Daoy (cell line): Measurements from ENCODE around the gene ALDOA. TPM values are rescaled to one million over a fixed set of nuclear protein-coding genes. Genes with fewer than 3 reads are reported as not detected.

Experiments used
- DNase-seq: peaks from one replicate; pipeline ENCODE4 v3.0.0-alpha.2; 2015; ENCODE audit warnings: low read depth
- total RNA-seq: library from RNA; depleted of rRNA; stranded (reverse); fragments of >200 nt; shearing (Covaris generic); gene quantifications from 2 replicates; pipeline ENCODE4 v1.2.3, GENCODE V29; 2014

Gene ALDOA
- total RNA-seq, 1 experiment from 2014 or later: 887 TPM

DNA sequence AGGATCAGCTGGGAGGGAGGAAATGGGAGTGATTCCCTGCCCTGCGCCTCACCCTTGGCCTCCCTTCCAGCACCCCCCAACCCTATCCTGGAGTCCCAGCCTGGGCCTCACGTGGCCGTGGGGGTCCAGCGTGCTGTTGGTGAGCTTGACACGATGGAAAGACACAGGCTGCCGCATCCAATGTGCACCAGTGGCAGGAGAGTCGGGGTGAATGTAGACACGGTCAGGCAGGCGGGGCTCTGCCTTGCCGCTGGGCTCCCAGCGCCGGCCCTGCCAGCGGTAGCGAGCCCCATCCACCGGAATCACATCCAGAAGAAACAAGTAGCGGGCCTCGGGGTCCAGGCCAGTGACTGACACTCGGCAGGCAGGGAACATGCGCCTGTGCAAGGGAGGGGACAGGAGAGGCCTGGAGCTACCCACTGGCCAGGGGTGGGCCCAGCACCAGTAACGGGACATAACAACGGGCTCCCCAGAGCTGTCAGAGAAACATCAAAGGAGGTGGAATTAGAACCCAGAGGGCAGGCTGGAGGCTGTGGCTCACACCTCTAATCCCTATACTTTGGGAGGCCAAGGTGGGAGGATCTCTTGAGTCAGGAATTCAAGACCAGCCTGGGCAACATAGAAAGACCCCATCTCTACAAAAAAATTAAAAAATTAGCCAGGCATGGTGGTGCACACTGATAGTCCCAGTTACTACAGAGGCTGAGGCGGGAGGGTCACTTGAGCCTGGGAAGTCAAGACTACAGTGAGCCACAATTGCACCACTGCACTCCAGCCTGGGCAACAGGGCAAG is 23.5 kb downstream of the ALDOA start:
- DNase-seq: no peak

DNA sequence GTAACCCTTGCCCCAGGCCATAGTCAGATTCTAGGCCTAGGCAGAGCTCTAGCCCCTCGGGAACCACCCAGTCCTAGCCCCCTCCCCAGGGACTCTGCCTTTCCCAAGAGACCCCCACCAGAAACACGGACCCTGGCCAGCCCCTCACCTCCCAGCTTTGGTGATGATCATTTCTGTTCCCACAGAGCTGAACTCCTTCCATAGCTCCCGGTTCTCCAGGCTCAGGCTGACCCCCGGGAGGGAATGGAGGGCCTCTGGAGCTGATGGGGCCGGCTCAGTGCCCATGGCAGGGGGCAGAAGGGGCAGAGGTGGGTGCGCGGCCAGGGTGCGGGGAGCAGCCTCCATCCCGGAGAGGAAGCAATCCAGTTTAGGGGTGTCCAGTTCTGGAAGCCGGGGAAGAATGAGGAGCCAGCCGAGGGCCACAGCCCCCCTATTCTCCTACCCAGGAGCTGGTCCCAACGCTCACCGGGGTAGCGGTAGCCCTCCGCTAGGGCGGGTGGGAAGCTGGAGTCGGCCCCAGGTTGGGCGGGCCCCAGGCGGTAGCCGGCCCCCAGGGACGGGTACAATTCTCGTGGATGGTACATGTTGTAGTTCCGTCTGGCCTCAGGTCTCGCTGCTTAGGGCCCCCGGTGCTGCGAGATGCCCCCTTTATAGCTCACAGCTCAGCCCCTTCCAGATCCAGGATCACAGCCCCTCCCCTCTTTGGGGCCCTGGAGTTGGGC is 25.2 kb downstream of the ALDOA start:
- no peak for DNase-seq

DNA sequence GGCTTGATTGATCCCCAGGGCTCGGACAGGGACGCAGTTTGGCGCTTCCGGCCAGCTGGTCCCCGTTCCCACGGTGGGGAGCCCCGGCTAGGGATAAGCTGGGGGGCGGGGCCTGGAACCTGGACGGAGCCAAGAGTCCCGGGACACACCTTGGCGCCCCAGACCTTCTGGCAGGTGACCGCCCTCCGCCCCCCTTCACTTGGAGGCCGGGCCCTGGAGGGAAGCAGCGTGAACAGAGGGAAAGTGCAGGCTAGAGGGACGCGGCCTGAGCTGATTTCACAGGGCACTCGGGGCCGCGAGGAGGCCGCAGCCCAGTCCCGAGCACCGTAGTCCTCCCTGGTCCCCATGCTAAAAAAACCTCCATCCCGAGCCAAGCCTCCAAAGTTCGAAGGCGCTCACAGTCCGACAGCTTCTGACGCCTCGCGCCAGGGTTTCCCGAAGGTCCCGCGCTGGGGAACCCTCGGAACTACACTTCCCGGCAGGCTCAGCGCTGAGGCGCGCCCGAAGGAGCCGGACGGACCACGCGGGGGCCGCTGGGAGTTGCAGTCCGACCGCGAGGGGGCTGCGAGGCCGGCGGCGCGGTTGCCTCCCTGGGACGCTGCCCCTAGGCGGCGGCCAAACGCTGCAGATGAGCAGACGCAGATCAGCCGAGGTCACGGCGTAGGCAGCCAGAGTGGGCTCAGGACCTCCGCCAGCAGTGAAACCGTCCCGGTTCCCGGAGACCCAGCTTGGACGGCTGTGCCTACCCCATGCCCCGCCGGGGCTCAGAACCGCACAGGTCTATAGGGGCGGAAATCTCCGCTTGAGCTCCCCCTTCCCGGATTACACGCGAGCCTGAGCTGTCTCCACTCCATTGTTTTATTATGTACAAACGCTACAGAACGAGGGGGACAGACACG is 26.2 kb downstream of the ALDOA start, which contains the start of gene TBX6:
TSS of gene TBX6 (minus strand) at position 451 of the 899 bp plus-strand sequence. CDS start 731 bp downstream, outside the sequence.
- peak; percentile 93 for DNase-seq

DNA sequence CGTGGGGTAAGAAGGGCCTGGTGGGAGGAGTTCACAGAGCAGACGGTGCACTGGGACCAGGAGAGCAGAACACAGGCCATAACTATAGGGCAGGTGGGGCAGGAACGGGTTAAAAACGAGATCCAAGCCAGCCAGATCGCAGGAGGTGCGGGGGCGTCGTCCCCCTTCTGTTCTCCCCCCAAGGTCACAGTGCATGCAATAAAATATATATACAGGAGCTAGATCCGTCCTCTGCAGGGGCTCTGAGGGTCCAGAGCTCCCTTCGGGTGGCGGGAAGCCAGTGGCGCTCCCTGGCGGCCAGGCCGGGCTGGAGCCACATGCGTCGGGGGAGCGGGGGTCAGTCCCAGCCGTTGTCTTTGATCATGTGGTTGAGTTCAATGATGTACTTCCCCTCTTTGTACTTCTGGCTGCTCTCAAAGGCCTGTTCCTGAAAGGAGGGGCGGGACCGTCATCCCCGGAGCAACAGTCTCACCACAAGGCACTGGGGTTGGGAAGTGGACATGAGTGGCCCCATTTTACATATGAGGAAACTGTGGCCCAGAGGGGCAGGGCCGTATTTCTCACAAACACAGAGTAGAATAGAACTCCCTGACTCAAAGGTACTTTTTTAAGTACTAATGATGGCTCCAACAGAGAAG is 26.9 kb downstream of the ALDOA start:
- peak; percentile 80 for DNase-seq

DNA sequence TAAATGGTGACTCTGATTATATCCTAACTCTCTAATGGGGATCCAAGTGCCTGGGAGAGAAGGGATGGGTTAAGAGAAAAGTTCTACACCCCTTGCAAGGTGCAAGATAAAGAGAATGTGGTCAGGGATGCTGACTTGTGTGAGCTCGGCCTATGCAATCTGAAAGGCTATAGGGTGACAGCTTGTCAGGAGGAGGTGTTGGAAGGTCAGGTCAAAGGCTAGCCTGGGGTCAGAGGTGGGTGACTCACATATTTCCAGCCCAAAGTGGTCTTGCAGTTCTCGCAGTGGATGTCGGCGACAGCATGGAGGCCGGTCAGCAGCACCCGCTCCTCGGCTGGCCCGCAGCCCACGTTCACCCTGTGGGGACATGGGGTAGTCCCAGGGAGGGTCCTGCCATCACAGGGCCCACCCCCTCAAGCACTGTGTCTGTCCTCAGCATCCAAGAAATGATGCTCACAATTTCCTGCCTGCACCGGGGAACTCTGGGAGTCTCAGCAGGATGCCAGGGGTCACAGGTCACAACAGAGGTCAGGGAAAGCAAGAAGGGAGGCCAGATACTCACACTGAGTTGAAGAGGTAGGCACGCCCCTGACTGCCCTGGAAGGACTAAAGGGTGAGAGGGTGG is 29.1 kb downstream of the ALDOA start:
- DNase-seq: no peak

DNA sequence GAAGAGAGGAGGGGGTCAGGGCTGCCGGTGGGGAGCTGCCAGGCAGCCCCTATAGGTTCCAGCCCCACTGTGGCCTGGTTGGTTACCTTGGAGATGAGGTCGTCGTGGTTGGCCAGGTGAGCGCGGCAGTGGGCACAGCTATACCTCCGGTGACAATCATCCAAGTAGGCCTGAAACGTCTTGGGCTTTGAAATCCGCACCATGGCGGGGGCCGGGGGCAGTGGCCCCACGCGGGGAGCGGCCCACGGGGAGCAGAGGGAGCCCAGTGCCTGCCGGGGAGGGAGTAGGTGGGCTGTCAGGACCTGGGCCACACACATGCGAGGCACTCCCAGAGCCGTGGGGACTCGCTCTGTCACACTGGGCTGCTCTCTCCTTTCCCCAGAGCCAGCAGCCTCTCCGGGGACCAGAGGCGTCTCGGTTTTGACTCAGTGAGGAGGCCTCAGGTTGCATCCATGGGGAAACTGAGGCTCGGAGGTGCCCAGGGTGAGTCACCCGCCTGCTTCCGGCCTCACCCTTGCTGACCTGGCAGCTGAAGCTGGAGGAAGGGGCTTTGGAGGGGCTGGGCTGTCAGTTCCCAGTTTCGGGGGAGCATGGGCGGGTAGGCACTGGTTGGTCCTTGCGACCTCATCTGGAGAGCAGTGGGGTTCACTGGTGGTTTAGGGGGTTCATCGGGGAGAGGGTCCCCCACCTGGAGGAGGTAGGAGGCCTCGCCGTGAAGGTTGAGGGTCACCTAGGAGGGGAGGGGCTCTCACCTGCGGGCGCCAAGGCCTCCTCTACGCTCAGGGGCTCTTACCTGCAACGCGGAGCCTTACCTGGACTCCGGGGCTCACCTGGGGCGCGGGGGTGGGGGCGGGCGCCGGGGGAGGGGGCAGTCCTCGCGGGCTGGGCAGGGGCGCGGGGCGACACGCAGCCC is 29.9 kb downstream of the ALDOA start:
- no peak for DNase-seq

DNA sequence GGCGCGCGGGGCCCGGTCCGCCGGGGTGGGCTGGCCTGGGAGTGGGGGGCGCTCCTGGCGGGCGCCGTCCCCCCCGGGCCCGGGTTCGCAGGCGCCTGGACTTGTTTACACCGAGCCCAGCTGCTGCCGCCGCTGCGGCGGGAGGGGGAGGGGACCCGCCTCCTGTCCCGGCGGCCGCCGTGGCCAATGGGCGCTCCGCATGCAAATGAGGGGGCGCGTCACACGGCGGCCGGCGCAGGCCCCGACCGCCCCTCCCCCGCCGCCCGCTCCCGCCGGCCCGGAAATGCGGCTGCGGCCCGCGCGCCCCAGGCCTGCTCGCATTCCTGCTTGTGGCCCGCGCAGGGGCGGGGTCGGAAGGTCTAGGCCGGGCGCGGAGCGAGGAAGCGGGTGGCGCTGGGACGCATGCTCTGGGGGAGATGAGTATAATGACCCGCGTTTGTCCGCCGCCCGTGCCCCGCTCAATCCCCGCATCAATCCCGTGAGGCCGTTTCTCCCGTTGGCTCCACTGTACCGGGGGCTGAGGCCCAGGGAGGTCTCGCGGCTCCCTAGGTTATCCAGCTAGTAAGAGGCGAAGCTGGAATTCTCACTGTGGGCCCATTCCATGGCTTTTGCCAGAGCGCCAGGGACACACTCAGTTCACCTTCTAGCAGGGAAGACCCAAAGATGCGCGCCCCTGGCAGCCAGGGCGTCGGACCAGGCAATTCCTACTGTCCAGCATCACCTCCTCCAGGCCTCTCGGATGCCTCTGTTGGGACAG is 30.7 kb downstream of the ALDOA start, which contains the start of gene YPEL3:
TSS of gene YPEL3 (minus strand) at position 109 of the 757 bp plus-strand sequence. CDS start 731 bp downstream, outside the sequence.
- peak; percentile 91 for DNase-seq

DNA sequence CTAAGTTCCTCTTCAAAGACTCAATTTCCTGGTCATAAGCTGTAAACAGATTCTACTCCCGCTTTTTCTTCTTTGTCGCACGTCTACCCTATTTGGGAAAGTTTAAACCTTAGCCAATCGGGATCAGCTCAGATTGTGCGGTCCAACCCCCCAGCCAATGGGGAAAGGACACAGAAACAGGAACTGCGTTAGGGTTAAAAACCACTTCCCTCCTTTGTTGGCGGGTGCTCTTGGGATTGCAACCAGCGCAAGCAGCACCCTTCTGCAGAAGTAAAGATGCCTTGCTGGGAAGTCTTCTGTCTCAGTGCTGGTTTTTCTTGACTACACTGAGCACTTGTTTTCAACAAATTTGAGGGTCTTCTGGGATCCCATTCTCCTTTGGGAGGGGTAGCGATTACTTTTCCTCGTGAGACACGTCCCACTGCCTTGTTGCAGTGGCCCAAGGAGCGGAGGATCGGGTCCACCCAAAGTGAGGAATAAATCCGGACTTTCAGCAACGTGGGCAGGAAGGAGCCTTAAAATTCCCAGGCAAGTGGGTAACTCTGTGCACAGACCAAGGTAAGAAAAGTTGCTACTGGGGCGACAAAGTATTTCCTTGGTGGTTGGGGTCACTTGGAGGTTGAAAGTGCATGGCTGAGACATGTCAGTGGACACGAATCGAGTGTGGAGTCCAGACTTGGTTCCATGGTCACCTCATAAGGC is 31.5 kb downstream of the ALDOA start:
- no peak for DNase-seq

DNA sequence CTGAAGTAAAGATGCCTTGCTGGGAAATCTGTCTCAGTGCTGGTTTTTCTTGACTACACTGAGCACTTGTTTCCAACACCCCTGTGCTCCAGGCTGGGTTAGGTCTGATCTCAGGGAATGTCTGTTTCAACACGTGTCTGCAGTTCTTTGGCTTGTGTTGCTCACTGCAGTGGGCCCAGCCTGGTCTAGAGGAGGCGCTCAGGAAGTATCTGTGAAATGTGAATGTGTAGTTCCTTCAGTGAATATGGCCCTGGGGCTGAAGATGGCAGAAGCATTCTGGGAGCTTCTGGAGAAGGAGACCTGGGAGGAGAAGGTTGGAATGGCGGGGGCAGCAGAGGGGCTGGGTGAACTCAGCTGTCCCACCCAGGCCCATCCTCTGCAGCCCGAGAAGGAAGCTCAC is 38.5 kb downstream of the ALDOA start:
- no peak for DNase-seq

DNA sequence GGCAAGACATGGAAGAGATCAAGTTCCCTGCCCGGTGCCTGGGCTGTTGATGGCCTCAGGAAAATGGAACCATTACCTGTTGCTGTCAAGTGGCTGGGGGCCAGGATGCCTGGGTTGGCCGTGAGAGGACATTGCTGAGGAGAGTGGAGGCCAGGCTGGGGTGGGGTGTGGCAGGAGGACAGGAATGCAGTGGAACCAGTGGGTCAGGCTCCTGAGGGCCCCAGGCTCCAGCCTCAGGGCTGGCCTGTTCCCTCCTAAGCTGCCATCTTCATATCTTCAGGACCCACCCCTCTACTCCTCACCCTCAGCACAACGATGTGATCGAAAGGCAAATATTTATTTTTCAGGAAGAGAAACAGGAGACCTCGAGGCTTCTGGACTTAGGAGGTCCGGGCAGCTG is 38.9 kb downstream of the ALDOA start:
- DNase-seq: no peak

DNA sequence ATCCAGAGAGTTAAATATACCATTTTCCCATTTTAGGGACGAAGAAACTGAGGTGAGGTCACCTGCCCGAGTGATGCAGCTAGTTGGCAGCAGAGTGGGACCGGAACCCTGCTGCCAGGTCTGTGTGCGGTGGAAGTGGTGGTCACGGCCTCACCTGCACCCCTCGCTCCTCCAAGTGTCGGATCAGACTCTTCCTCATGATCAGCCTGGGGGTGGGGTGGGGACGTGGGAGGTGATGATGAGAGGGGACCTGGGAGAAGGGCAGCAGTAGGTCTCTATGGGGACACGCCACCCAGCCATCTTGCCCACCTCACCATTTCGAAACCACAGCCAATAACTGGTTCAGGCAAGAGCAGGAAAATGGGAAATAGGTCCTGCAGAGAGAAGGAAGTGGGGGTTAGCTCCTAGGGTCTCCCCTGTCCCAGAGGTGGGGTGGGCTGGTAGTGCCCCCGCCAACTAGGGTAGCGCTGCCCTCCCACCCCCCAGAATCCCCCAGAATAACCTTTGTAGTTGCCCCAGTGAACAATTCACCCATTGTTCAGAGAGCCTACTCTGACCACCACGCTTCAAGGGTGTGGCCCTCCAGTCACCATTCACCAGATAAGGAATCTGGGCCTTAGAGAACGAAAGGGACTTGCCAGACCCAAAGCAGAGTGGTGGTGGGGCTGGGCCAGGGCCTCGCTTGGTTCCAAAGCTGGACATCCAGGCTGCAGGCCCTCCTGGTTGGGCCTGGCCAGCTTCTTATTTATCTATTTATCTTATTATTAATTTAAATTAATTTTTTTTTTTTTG is 42.7 kb downstream of the ALDOA start:
- DNase-seq: no peak

DNA sequence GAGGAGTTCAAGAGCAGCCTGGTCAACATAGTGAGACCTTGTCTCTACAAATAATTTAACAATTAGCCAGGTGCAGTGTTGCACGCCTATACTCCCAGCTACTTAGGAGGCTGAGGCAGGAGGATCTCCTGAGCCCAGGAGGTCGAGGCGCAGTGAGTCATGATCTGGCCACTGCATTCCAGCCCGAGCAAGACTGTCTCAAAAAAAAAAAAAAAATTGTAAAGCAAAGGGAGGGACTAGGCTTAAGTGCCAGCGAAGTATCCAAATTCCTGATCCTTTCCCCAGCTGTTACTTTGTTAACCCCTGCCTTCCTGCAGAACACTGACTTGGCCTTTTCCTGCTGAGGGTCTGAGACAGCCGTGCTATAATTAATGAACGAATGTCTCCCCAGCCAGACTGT is 45.1 kb downstream of the ALDOA start:
- DNase-seq: no peak

DNA sequence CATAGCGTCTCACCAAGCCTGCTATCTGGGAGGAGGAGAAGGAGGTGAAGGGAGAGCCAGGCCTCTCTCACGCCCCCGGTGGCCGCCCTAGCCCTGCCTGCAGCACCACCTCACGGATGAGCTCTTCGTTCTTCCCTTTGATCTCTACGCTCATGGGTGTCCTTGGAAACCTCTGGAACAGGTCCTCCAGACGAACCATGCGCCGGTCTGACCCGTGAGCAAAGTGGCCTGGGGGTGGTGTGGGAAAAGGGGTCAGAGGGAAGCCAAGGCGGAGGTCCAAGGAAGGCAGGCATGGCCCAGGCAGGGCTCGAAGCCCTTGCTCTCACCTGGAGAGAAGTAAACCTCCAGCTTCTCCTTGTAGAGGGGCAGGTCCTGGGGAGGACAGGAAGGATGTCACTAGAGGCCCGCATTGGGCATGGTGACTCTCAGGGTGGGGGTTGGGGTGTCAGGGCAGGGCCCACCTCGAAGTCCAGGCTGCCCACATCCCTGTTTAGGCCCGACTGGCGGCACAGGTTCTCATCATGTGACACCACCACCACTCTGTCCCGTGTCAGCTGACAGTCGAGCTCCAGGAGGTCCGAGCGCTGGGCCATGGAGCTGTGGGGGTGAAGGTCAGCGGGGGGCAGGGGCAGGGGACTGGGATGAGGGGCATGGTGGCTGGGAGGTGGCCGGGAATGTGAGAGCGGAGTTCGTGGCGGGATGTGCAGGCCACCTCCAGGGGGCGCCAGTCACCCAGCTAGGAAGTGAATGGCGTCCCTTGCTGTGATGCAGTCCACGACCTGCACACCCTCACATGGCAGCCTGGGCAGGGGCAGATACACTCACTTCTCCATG is 46.9 kb downstream of the ALDOA start:
- DNase-seq: peak; percentile 74

DNA sequence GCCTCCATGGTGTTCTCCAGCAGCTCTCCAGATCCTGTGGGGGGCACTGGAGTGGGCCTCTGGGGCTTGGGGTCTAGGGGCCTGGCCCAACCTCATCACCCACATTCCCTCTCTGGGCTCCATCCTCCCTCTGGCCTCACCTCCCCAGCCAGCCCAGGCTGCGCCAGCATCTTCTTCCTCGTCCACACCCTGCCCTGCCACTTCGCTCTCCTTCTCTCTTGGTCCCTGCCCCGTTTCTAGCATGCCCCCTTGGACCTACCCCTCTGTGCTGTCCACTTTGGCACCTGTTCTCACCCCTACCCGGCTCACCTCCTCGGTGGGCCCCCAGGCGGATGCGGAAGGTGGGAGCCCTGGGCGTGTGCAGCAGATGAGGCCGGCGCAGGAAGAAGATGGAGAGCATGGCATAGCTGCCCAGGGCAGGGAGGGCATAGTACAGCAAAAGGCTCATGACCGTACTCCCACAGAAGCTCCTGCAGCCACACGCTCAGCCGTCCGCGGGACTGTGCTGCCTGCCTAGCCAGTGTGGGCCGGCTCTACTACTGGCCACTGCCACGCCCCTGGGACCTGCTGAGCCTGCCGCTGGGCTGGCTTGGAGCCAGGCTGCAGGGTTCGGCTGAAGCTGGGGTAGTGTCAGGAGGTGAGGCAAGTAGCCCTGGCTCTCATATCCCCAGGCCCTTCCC is 47.6 kb downstream of the ALDOA start, which contains the start of gene GDPD3:
TSS of gene GDPD3 (minus strand) at position 507 of the 680 bp plus-strand sequence. CDS start at position 448, 59 bp downstream.
- peak; percentile 26 for DNase-seq

DNA sequence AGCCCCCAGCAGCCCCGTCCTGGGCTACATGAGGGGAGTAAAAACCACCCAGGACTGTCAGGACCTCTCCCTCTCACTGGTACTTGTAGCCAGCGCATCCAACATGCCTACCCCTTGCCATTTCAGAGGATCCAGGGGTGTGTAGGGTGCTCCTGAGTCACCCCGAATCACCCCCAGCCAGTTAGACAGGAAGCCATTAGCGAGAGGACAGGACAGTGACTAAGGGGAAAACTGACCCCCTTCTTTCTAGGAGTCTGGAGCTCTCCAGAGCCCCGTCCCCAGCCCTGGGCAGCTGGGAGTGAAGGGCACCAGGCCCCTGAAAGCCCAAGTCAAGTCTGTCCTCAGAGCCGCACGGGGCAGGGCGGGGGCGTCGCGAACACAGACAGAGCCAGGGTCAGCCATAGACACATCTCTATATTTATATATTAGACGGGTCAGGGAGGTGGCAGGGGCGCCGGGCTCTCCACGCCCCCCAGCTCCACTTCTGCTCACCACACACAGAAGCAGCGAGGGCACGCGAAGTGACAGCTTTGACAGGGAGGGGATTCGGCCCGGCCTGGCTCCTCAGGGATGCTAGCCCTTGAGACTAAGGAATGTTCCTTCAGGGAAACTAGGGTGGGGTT is 48.3 kb downstream of the ALDOA start:
- DNase-seq: peak; percentile 25
